Limb (tissue), 2 donors: ENCODE data around the gene EFHC1.

Experiments used
- DNase-seq, 2 donors: peaks; one replicate each; pipeline ENCODE4 v3.0.0-alpha.2; 2016; ENCODE audit errors: extremely low spot score in 2 of 2

Gene EFHC1

GRCh38 chr6:52538252-52538900 lies 118.2 kb downstream of the EFHC1 start:
- no peak for DNase-seq

GRCh38 chr6:52538901-52539354 lies 118.8 kb downstream of the EFHC1 start:
- no peak for DNase-seq

GRCh38 chr6:52539607-52540006 lies 119.5 kb downstream of the EFHC1 start:
- no peak for DNase-seq

GRCh38 chr6:52540286-52540902 lies 120.3 kb downstream of the EFHC1 start:
- no peak for DNase-seq

- DNase-seq, result no peak
Measured at GRCh38 chr6:52541135-52541534, 121.0 kb downstream of the EFHC1 start.

- no peak for DNase-seq
Measured at GRCh38 chr6:52543262-52543661, 123.1 kb downstream of the EFHC1 start.

- DNase-seq, result no peak
Measured at GRCh38 chr6:52543729-52544601, 123.8 kb downstream of the EFHC1 start.

GRCh38 chr6:52544602-52545405 lies 124.7 kb downstream of the EFHC1 start:
- no peak for DNase-seq

- no peak for DNase-seq
Measured at GRCh38 chr6:52545406-52546119, 125.4 kb downstream of the EFHC1 start.

GRCh38 chr6:52546192-52546591 lies 126.0 kb downstream of the EFHC1 start:
- DNase-seq, result no peak

- no peak for DNase-seq
Measured at GRCh38 chr6:52546678-52547077, 126.5 kb downstream of the EFHC1 start.

- DNase-seq, result no peak
Measured at GRCh38 chr6:52547647-52548352, 127.7 kb downstream of the EFHC1 start.

- DNase-seq, result no peak
Measured at GRCh38 chr6:52548353-52548713, 128.2 kb downstream of the EFHC1 start.

- no peak for DNase-seq
Measured at GRCh38 chr6:52548999-52549398, 128.9 kb downstream of the EFHC1 start.

GRCh38 chr6:52549428-52549827 lies 129.3 kb downstream of the EFHC1 start:
- DNase-seq, result no peak

GRCh38 chr6:52550014-52550575 lies 130.0 kb downstream of the EFHC1 start:
- no peak for DNase-seq

- DNase-seq, result no peak
Measured at GRCh38 chr6:52550870-52551269, 130.7 kb downstream of the EFHC1 start.

GRCh38 chr6:52551483-52552277 lies 131.5 kb downstream of the EFHC1 start:
- peak; percentile 70 to 81 for DNase-seq

GRCh38 chr6:52552278-52552643 lies 132.1 kb downstream of the EFHC1 start:
- no peak for DNase-seq
